ENCODE results near the gene RNF130.

The RNF130 gene

GRCh38 chr5:179912951-179913350, 158.6 kb downstream of the RNF130 start:
- no peak for DNase-seq

- DNase-seq = no peak
Observed at GRCh38 chr5:179912386-179912785, 159.2 kb downstream of the RNF130 start.

GRCh38 chr5:179909224-179909623, 162.3 kb downstream of the RNF130 start:
- no peak for DNase-seq

- no peak for DNase-seq
Observed at GRCh38 chr5:179908528-179908927, 163.0 kb downstream of the RNF130 start.

- peak; percentile 54 to 75 for DNase-seq
Observed at GRCh38 chr5:179907556-179908324, 163.8 kb downstream of the RNF130 start, which contains the start of gene TBC1D9B. TSS of gene TBC1D9B (minus strand) at chr5:179907897. CDS start at chr5:179907821, 76 bp downstream.

- DNase-seq = no peak
Observed at GRCh38 chr5:179906795-179907555, 164.6 kb downstream of the RNF130 start.

- DNase-seq = no peak
Observed at GRCh38 chr5:179906294-179906794, 165.2 kb downstream of the RNF130 start.

- peak in 1 of 2 donors; percentile 15 for DNase-seq
Observed at GRCh38 chr5:179905161-179905560, 166.4 kb downstream of the RNF130 start.
